ENCODE results near the gene ATP8B2.

The ATP8B2 gene

GRCh38 chr1:154344977-154345837 is 19.9 kb downstream of the ATP8B2 start:
- no peak for DNase-seq (ENCODE audit: low read depth)
- peak; percentile 76 for TF ChIP-seq CTCF (conservative IDR thresholded peaks at IDR 0.05; ENCODE audit: low read depth, low read length)
- H3K4me3 ChIP-seq (ENCODE audit: low read length), result no peak overlapping the region

GRCh38 chr1:154346276-154346917 is 21.1 kb downstream of the ATP8B2 start:
- no peak overlapping the region for H3K4me3 ChIP-seq (ENCODE audit: low read length)
- no peak for TF ChIP-seq CTCF (conservative IDR thresholded peaks at IDR 0.05; ENCODE audit: low read depth, low read length)
- no peak for DNase-seq (ENCODE audit: low read depth)

- TF ChIP-seq CTCF (conservative IDR thresholded peaks at IDR 0.05; ENCODE audit: low read depth, low read length), result no peak
- no peak overlapping the region for H3K4me3 ChIP-seq (ENCODE audit: low read length)
- DNase-seq (ENCODE audit: low read depth), result no peak
Measured at GRCh38 chr1:154347961-154348360, 22.6 kb downstream of the ATP8B2 start.

GRCh38 chr1:154348429-154349076 is 23.2 kb downstream of the ATP8B2 start:
- no peak overlapping the region for H3K4me3 ChIP-seq (ENCODE audit: low read length)
- no peak for DNase-seq (ENCODE audit: low read depth)
- peak; percentile 11 for TF ChIP-seq CTCF (conservative IDR thresholded peaks at IDR 0.05; ENCODE audit: low read depth, low read length)

- no peak for TF ChIP-seq CTCF (conservative IDR thresholded peaks at IDR 0.05; ENCODE audit: low read depth, low read length)
- no peak for DNase-seq (ENCODE audit: low read depth)
- H3K4me3 ChIP-seq (ENCODE audit: low read length), result no peak overlapping the region
Measured at GRCh38 chr1:154349121-154349520, 23.8 kb downstream of the ATP8B2 start.

- no peak overlapping the region for H3K4me3 ChIP-seq (ENCODE audit: low read length)
- DNase-seq (ENCODE audit: low read depth), result no peak
- no peak for TF ChIP-seq CTCF (conservative IDR thresholded peaks at IDR 0.05; ENCODE audit: low read depth, low read length)
Measured at GRCh38 chr1:154350383-154350782, 25.1 kb downstream of the ATP8B2 start.
